ENCODE results near the gene CKMT1A.

Gene CKMT1A

DNA sequence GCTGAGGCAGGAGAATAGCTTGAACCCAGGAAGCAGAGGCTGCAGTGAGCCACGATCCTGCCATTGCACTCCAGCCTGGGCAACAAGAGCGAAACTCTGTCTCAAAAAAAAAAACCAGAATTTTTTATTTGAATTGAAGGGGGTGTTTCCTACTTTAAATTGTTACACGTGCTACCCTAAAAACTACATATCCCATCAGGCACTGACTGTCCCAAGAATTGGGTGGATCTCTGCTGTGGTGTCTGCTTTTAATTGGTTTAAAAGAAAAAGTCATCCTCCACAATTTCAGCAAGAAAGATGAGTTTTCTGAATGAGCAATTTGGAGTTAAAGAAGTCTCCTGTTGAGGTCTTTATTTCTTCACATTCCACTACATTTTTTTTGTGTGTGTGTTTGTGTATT is 54.7 kb downstream of the CKMT1A start:
- DNase-seq (ENCODE audit: low read depth): no peak
